WTC11 (cell line): ENCODE data around the gene UQCRFS1. TPM values are rescaled to one million over a fixed set of nuclear protein-coding genes. Genes with fewer than 3 reads are reported as not detected.

Experiments used
- ATAC-seq: fragments of 200-7000 bp; cut with Tn5 transposase; 2 replicates; pipeline ENCODE4 v1.10.0; 2021; ENCODE audit warnings: mild to moderate bottlenecking, moderate library complexity
- CTCF ChIA-PET: fragments of 300-600 bp; sonication (Branson Sonifier 250); formaldehyde crosslinking; loops from one replicate; lab custom pipeline; 2021; ENCODE audit warnings: antibody characterized with exemption; lab: Charles Lee
- POLR2A ChIA-PET: fragments of 350-600 bp; sonication (Branson Sonifier 250); formaldehyde crosslinking; loops from one replicate; lab custom pipeline; 2021; ENCODE audit warnings: antibody characterized with exemption; lab: Charles Lee
- DNase-seq: peaks from one replicate; pipeline ENCODE4 v3.0.0; 2021; ENCODE audit warnings: low spot score
- H3K27ac Mint-ChIP-seq: 2 replicates; pipeline ENCODE4 v1.8.0; 2021; ENCODE audit warnings: mixed read lengths
- H3K27me3 Mint-ChIP-seq: 2 replicates; pipeline ENCODE4 v1.8.0; 2021; ENCODE audit warnings: low read depth, mild to moderate bottlenecking, moderate library complexity, mixed read lengths
- H3K36me3 Mint-ChIP-seq: 2 replicates; pipeline ENCODE4 v1.8.0; 2021; ENCODE audit warnings: mixed read lengths
- H3K4me1 Mint-ChIP-seq: 2 replicates; pipeline ENCODE4 v1.8.0; 2022; ENCODE audit warnings: mixed read lengths
- H3K4me3 Mint-ChIP-seq: 2 replicates; pipeline ENCODE4 v1.8.0; 2021; ENCODE audit warnings: mild to moderate bottlenecking, moderate library complexity, mixed read lengths
- H3K9me3 Mint-ChIP-seq: 2 replicates; pipeline ENCODE4 v1.8.0; 2021; ENCODE audit warnings: mixed read lengths
- CREB1 ChIP-seq: sonication (generic); formaldehyde crosslinking; IDR thresholded peaks from 2 replicates; pipeline ENCODE4 v1.8.0; 2023; ENCODE audit warnings: mild to moderate bottlenecking, missing genetic modification reagents
- ELF4 ChIP-seq: sonication (generic); formaldehyde crosslinking; IDR thresholded peaks from 2 replicates; pipeline ENCODE4 v1.8.1; 2022; ENCODE audit warnings: low read depth, mild to moderate bottlenecking, moderate library complexity, missing genetic modification reagents
- FOXP1 ChIP-seq: sonication (generic); formaldehyde crosslinking; IDR thresholded peaks from 2 replicates; pipeline ENCODE4 v1.8.0; 2022; ENCODE audit warnings: missing genetic modification reagents, mild to moderate bottlenecking, moderate library complexity, borderline replicate concordance
- NFATC4 ChIP-seq: fragments of 250-450 bp; sonication (Bioruptor Pico); IDR thresholded peaks from 2 replicates; pipeline ENCODE4 v1.9.0; 2021; ENCODE audit warnings: mild to moderate bottlenecking
- NFE2L1 ChIP-seq: sonication (generic); formaldehyde crosslinking; IDR thresholded peaks from 2 replicates; pipeline ENCODE4 v1.8.1; 2023; ENCODE audit warnings: missing genetic modification reagents
- NR1H2 ChIP-seq: sonication (generic); formaldehyde crosslinking; IDR thresholded peaks from 2 replicates; pipeline ENCODE4 v1.9.0; 2021; ENCODE audit warnings: mild to moderate bottlenecking, moderate library complexity, missing genetic modification reagents
- RELA ChIP-seq: sonication (generic); formaldehyde crosslinking; IDR thresholded peaks from 2 replicates; pipeline ENCODE4 v1.8.1; 2022; ENCODE audit warnings: missing genetic modification reagents, mild to moderate bottlenecking, borderline replicate concordance
- SP1 ChIP-seq: sonication (generic); formaldehyde crosslinking; conservative IDR thresholded peaks from 2 replicates; pipeline ENCODE4 v1.8.1; 2022; ENCODE audit warnings: missing genetic modification reagents
- TCF7 ChIP-seq: sonication (generic); formaldehyde crosslinking; IDR thresholded peaks from 2 replicates; pipeline ENCODE4 v1.8.0; 2022; ENCODE audit warnings: mild to moderate bottlenecking, low read depth, missing genetic modification reagents, moderate library complexity
- TEAD4 ChIP-seq: sonication (generic); formaldehyde crosslinking; IDR thresholded peaks from 2 replicates; pipeline ENCODE4 v1.8.0; 2022; ENCODE audit warnings: mild to moderate bottlenecking, missing genetic modification reagents
- TP53 ChIP-seq: sonication (generic); formaldehyde crosslinking; IDR thresholded peaks from 2 replicates; pipeline ENCODE4 v1.8.1; 2023; ENCODE audit warnings: mild to moderate bottlenecking, missing genetic modification reagents
- ZBTB21 ChIP-seq: sonication (generic); formaldehyde crosslinking; IDR thresholded peaks from 2 replicates; pipeline ENCODE4 v1.8.1; 2023; ENCODE audit warnings: mild to moderate bottlenecking, missing genetic modification reagents, borderline replicate concordance
- ZNF263 ChIP-seq: sonication (generic); formaldehyde crosslinking; IDR thresholded peaks from 2 replicates; pipeline ENCODE4 v1.8.1; 2022; ENCODE audit warnings: low read depth, mild to moderate bottlenecking, moderate library complexity, missing genetic modification reagents
- ZNF396 ChIP-seq: fragments of 250-450 bp; sonication (Bioruptor Pico); IDR thresholded peaks from 2 replicates; pipeline ENCODE4 v1.8.0; 2021; ENCODE audit warnings: mild to moderate bottlenecking, moderate library complexity, borderline replicate concordance
- total RNA-seq: library from RNA; stranded (reverse); gene quantifications from 3 replicates; pipeline ENCODE4 v1.2.3, GENCODE V29; 2021
- TF ChIP-seq, protein P1 (sequence below): sonication (generic); formaldehyde crosslinking; IDR thresholded peaks from 2 replicates; pipeline ENCODE4 v1.8.1; 2023; ENCODE audit warnings: mild to moderate bottlenecking, missing genetic modification reagents, moderate library complexity
- TF ChIP-seq, protein P2 (sequence below): sonication (generic); formaldehyde crosslinking; IDR thresholded peaks from 2 replicates; pipeline ENCODE4 v1.8.1; 2023; ENCODE audit warnings: mild to moderate bottlenecking, missing genetic modification reagents, moderate library complexity
- TF ChIP-seq, protein P3 (sequence below): fragments of 200-600 bp; IDR thresholded peaks from 2 replicates; pipeline ENCODE4 v1.8.0; 2022; ENCODE audit warnings: antibody characterized with exemption
- TF ChIP-seq, protein P4 (sequence below): sonication (generic); formaldehyde crosslinking; IDR thresholded peaks from 2 replicates; pipeline ENCODE4 v1.8.0; 2022; ENCODE audit warnings: mild to moderate bottlenecking, missing genetic modification reagents
- TF ChIP-seq, protein P5 (sequence below): sonication (generic); formaldehyde crosslinking; IDR thresholded peaks from 2 replicates; pipeline ENCODE4 v1.8.1; 2023; ENCODE audit warnings: mild to moderate bottlenecking, missing genetic modification reagents

UQCRFS1 gene
- total RNA-seq, 1 experiment from 2014 or later, result 58.2 TPM

DNA sequence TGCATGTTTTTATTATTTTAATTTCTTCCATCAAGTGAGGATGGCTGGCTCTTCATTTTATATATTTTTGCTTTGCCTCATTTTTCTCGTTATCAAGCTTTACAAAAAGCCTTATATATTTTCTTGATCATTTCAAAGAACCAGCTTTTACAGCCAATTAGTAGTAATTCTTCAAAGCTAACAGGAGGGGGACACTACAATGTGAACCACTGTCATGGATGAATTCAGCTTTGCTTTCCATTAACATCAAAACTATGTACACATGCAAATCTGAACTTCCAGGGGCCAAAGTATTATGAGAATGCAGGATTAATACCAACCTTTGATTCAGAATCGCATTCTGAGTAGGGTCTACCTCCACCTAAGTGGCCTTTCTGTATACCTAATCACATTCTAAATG is 11.1 kb downstream of the UQCRFS1 start:
- peaks cover 33% of the 10 kb centered on the region for H3K36me3 Mint-ChIP-seq
- no peak for ATAC-seq
- H3K4me1 Mint-ChIP-seq, result peaks cover 18% of the 10 kb centered on the region
- POLR2A ChIA-PET, result no interaction called here
- no peak for DNase-seq
- CTCF ChIA-PET, result interaction anchor here (0.5 to 2.2 kb wide), 15 partner anchors 9 to 709 kb away, joined by 3 to 16 read pairs (median 5); no protein-coding TSS in a partner anchor
- peaks cover 4% of the 10 kb centered on the region; the same call in 1 of the 2 replicates for H3K27me3 Mint-ChIP-seq
- no peak overlapping the region for H3K27ac Mint-ChIP-seq
- TF ChIP-seq ZNF263 (no peak), NFATC4 (no peak), RELA (no peak)
- H3K4me3 Mint-ChIP-seq, result no peak overlapping the region
- H3K9me3 Mint-ChIP-seq, result peaks cover 22% of the 10 kb centered on the region

DNA sequence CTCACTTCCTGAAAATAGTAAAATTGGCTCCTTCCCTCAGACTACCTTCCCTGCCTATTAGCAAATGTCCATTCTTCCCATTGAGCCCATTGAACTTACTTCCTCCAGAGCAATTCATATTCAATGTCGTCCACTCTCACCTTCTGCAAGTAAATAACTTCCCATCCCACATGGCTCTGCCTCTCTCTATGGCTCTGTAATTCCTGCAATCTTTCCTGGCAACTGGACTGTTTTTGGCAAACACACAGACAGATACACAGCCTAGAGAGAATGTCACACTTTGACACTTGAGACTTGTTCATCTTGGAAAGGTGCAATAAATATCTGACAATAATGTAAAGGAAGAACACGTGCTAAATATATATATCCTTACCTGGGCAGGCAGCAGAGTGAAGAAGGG is 18.3 kb downstream of the UQCRFS1 start:
- Mint-ChIP-seq H3K36me3 (peaks cover 17% of the 10 kb centered on the region), H3K4me1 (peaks cover 27% of the 10 kb centered on the region), H3K27me3 (peaks cover 4% of the 10 kb centered on the region; the same call in 1 of the 2 replicates), H3K4me3 (no peak overlapping the region), H3K27ac (peak overlapping the region; percentile 35), H3K9me3 (peaks cover 20% of the 10 kb centered on the region)
- no peak; the same call in 1 of the 2 replicates for ATAC-seq
- no peak for TF ChIP-seq NR1H2 (CRISPR knock-in tag)
- TF ChIP-seq TEAD4 (CRISPR knock-in tag), result no peak
- no peak for TF ChIP-seq NFE2L1 (CRISPR knock-in tag)
- no peak for TF ChIP-seq CREB1 (CRISPR knock-in tag)
- TF ChIP-seq ZNF263, result no peak
- TF ChIP-seq, protein P1, sequence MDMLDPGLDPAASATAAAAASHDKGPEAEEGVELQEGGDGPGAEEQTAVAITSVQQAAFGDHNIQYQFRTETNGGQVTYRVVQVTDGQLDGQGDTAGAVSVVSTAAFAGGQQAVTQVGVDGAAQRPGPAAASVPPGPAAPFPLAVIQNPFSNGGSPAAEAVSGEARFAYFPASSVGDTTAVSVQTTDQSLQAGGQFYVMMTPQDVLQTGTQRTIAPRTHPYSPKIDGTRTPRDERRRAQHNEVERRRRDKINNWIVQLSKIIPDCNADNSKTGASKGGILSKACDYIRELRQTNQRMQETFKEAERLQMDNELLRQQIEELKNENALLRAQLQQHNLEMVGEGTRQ, result no peak
- TF ChIP-seq ZNF396 (CRISPR knock-in tag), result no peak
- no peak for TF ChIP-seq ELF4 (CRISPR knock-in tag)
- TF ChIP-seq, protein P2, sequence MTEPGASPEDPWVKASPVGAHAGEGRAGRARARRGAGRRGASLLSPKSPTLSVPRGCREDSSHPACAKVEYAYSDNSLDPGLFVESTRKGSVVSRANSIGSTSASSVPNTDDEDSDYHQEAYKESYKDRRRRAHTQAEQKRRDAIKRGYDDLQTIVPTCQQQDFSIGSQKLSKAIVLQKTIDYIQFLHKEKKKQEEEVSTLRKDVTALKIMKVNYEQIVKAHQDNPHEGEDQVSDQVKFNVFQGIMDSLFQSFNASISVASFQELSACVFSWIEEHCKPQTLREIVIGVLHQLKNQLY (CRISPR knock-in tag), result no peak
- no peak for TF ChIP-seq FOXP1 (CRISPR knock-in tag)
- TF ChIP-seq, protein P3, sequence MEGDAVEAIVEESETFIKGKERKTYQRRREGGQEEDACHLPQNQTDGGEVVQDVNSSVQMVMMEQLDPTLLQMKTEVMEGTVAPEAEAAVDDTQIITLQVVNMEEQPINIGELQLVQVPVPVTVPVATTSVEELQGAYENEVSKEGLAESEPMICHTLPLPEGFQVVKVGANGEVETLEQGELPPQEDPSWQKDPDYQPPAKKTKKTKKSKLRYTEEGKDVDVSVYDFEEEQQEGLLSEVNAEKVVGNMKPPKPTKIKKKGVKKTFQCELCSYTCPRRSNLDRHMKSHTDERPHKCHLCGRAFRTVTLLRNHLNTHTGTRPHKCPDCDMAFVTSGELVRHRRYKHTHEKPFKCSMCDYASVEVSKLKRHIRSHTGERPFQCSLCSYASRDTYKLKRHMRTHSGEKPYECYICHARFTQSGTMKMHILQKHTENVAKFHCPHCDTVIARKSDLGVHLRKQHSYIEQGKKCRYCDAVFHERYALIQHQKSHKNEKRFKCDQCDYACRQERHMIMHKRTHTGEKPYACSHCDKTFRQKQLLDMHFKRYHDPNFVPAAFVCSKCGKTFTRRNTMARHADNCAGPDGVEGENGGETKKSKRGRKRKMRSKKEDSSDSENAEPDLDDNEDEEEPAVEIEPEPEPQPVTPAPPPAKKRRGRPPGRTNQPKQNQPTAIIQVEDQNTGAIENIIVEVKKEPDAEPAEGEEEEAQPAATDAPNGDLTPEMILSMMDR, result no peak
- no peak for TF ChIP-seq TP53 (CRISPR knock-in tag)
- no peak for TF ChIP-seq TCF7 (CRISPR knock-in tag)
- TF ChIP-seq SP1 (CRISPR knock-in tag), result no peak
- TF ChIP-seq, protein P4, sequence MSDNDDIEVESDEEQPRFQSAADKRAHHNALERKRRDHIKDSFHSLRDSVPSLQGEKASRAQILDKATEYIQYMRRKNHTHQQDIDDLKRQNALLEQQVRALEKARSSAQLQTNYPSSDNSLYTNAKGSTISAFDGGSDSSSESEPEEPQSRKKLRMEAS (CRISPR knock-in tag), result no peak
- TF ChIP-seq ZBTB21 (CRISPR knock-in tag), result no peak
- TF ChIP-seq, protein P5, sequence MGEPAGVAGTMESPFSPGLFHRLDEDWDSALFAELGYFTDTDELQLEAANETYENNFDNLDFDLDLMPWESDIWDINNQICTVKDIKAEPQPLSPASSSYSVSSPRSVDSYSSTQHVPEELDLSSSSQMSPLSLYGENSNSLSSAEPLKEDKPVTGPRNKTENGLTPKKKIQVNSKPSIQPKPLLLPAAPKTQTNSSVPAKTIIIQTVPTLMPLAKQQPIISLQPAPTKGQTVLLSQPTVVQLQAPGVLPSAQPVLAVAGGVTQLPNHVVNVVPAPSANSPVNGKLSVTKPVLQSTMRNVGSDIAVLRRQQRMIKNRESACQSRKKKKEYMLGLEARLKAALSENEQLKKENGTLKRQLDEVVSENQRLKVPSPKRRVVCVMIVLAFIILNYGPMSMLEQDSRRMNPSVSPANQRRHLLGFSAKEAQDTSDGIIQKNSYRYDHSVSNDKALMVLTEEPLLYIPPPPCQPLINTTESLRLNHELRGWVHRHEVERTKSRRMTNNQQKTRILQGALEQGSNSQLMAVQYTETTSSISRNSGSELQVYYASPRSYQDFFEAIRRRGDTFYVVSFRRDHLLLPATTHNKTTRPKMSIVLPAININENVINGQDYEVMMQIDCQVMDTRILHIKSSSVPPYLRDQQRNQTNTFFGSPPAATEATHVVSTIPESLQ (CRISPR knock-in tag), result no peak
- POLR2A ChIA-PET, result no interaction called here
- CTCF ChIA-PET, result interaction anchor here (0.6 to 3.0 kb wide), 2 partner anchors 7 to 1069 kb away, joined by 3 to 13 read pairs; no protein-coding TSS in a partner anchor
- no peak for DNase-seq
